HL-60 (cell line): ENCODE results near the gene CPLX1.

Source experiments
- CTCF ChIP-seq: IDR thresholded peaks from one replicate; pipeline ENCODE4 v1.5.1; 2011; ENCODE audit warnings: low read length, control low read depth, inconsistent platforms; ENCODE audit not compliant: insufficient read depth
- POLR2AphosphoS5 ChIP-seq: IDR thresholded peaks from 2 replicates; pipeline ENCODE4 v1.6.1; 2012; ENCODE audit warnings: low read depth

DNA sequence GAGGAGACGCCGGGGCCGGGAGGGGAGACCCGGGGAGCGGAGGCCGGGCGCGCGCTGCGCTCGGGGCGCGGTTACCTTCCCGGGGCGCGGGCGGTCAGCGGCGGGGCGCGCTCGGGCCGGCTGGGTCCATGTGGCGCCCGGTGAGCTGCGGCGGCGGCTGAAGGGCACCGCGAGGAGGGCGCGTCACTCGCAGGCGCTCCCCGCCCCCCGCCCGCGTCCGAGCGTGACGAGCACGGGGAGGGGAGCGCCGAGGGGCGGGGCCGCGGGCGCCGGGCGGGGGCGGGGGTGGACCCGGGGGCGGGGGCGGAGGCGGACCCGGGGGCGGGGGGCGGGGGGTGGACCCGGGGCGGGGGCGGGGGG, at the start of gene CPLX1:
- TF ChIP-seq CTCF (no peak), POLR2AphosphoS5 (no peak)
